ENCODE data around the gene ZNF506.
A peak's percentile ranks its signal among the peaks of the same experiment; 100 is the strongest.
"Not testable (repeated sequence)": the region's sequence is repeated elsewhere in the genome, so short reads cannot be mapped to it uniquely, and the experiment has no call there.

The ZNF506 gene

GRCh38 chr19:19817357-19817756 is 4.2 kb downstream of the ZNF506 start:
- Mint-ChIP-seq H3K4me3 (peak overlapping the region; percentile 55), H3K36me3 (ENCODE audit: low read depth) (peaks cover 76% of the 10 kb centered on the region), H3K27me3 (no peaks in the 10 kb centered on the region), H3K4me1 (ENCODE audit: low read depth) (peaks cover 80% of the 10 kb centered on the region), H3K27ac (peak overlapping the region; percentile 95), H3K9me3 (peaks cover 11% of the 10 kb centered on the region)

DNA sequence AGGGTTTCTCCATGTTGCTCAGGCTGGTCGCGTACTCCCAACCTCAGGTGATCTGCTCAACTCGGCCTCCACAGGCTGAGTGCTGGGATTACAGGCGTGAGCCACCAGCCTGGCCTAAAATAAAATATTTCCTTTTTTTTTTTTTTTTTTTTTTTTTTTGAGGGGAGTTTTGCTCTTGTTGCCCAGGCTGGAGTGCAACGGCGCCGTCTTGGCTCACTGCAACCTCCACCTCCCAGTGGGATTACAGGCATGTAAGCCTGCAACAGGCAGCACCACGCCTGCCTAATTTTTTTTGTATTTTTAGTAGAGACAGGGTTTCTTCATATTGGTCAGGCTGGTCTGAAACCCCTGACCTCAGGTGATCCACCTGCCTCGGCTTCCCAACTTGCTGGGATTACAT is 4.9 kb downstream of the ZNF506 start:
- peak overlapping the region; percentile 55 for H3K4me3 Mint-ChIP-seq
- peaks cover 11% of the 10 kb centered on the region for H3K9me3 Mint-ChIP-seq
- H3K4me1 Mint-ChIP-seq (ENCODE audit: low read depth) = peaks cover 83% of the 10 kb centered on the region
- peak overlapping the region; percentile 95 for H3K27ac Mint-ChIP-seq
- peaks cover 83% of the 10 kb centered on the region for H3K36me3 Mint-ChIP-seq (ENCODE audit: low read depth)
- no peaks in the 10 kb centered on the region for H3K27me3 Mint-ChIP-seq

GRCh38 chr19:19811999-19812398 is 9.6 kb downstream of the ZNF506 start:
- H3K9me3 Mint-ChIP-seq = peaks cover 15% of the 10 kb centered on the region
- H3K4me1 Mint-ChIP-seq (ENCODE audit: low read depth) = peaks cover 54% of the 10 kb centered on the region
- peaks cover 75% of the 10 kb centered on the region for H3K36me3 Mint-ChIP-seq (ENCODE audit: low read depth)

DNA sequence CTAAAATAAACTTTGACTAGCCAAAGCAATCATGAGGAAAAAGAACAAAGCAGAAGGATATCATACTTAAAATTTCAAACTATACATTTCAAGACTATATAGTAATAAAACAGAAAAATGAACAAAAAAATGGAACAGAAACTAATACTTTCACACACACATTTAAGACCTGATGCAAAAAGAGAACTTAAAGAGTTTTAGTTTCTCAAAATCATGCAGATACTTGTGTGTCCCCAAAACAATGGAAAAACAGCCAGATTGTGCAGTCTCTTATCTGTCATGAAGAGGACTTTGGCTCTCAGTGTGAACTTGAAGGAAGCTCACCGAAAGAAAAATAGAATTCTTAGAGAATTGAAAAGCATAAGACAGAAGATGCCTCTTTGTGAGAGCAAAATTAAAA is 16.1 kb downstream of the ZNF506 start:
- Mint-ChIP-seq H3K9me3 (peaks cover 8% of the 10 kb centered on the region), H3K36me3 (ENCODE audit: low read depth) (peaks cover 84% of the 10 kb centered on the region), H3K27me3 (no peaks in the 10 kb centered on the region), H3K4me3 (no peak overlapping the region), H3K4me1 (ENCODE audit: low read depth) (peaks cover 40% of the 10 kb centered on the region), H3K27ac (no peak overlapping the region)

More at GRCh38 chr19:19811999-19812398, 9.6 kb downstream of the ZNF506 start:
- H3K4me3 Mint-ChIP-seq, H3K27me3 Mint-ChIP-seq, H3K27ac Mint-ChIP-seq: not testable (repeated sequence)

DNA sequence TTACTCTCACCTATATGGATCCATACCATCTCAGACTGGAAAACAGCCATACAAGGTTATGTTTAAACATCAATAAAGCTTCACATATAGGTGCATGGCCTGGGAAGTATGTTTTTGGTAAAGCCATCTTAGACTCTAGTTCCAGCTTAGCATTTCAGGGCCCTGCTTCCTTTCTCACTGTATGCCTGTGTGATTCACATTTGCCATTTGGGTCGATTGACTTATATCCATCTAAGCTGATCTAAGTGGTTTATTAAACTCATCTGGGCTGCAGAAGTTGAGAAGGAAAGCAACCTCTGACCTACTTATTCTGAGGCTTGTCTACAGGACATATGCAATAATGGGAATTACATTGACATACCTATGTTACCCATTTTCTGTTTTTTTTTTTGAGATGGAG is 33.5 kb downstream of the ZNF506 start:
- Mint-ChIP-seq H3K4me1 (ENCODE audit: low read depth) (peaks cover 24% of the 10 kb centered on the region), H3K27me3 (no peaks in the 10 kb centered on the region), H3K27ac (no peak overlapping the region), H3K4me3 (no peak overlapping the region), H3K9me3 (peaks cover 16% of the 10 kb centered on the region), H3K36me3 (ENCODE audit: low read depth) (peaks cover 86% of the 10 kb centered on the region)

- Mint-ChIP-seq H3K27ac (peak overlapping the region; percentile 54), H3K4me1 (ENCODE audit: low read depth) (peaks cover 45% of the 10 kb centered on the region), H3K36me3 (ENCODE audit: low read depth) (peaks cover 89% of the 10 kb centered on the region), H3K9me3 (peaks cover 20% of the 10 kb centered on the region)
- H3K27me3 Mint-ChIP-seq, H3K4me3 Mint-ChIP-seq: not testable (repeated sequence)
Observed at GRCh38 chr19:19785476-19785875, 36.1 kb downstream of the ZNF506 start.

GRCh38 chr19:19782783-19783182 is 38.8 kb downstream of the ZNF506 start:
- H3K36me3 Mint-ChIP-seq (ENCODE audit: low read depth) = peaks cover 92% of the 10 kb centered on the region
- H3K9me3 Mint-ChIP-seq = peaks cover 24% of the 10 kb centered on the region
- peak overlapping the region; percentile 80 for H3K27ac Mint-ChIP-seq
- H3K4me3 Mint-ChIP-seq = peak overlapping the region; percentile 37
- H3K27me3 Mint-ChIP-seq = no peaks in the 10 kb centered on the region
- H3K4me1 Mint-ChIP-seq (ENCODE audit: low read depth) = peaks cover 67% of the 10 kb centered on the region

DNA sequence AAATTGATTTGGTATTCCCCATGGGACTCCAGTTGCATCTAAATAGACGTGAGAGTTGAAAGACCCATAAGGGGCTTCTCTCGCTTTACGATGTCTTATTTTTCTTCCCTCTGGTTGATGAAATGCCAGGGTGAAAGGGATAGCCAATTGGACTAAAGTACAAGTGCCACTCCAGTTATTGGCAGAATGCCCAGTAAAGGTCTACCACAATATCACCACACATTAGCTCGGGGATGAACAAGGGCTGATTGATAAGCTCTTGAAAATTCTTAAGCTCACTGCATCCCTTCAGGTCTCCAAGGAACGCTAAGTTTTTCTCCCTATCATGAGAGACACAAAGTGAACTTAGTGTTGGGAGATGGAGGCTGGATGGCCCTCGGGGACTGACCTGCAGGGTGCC is 39.8 kb downstream of the ZNF506 start:
- Mint-ChIP-seq H3K27ac (peak overlapping the region; percentile 45), H3K9me3 (peaks cover 26% of the 10 kb centered on the region), H3K36me3 (ENCODE audit: low read depth) (peaks cover 88% of the 10 kb centered on the region), H3K4me1 (ENCODE audit: low read depth) (peaks cover 77% of the 10 kb centered on the region)
- H3K4me3 Mint-ChIP-seq, H3K27me3 Mint-ChIP-seq: not testable (repeated sequence)

- H3K36me3 Mint-ChIP-seq (ENCODE audit: low read depth) = peaks cover 57% of the 10 kb centered on the region
- peaks cover 81% of the 10 kb centered on the region for H3K4me1 Mint-ChIP-seq (ENCODE audit: low read depth)
- H3K4me3 Mint-ChIP-seq = peak overlapping the region; percentile 96
- H3K9me3 Mint-ChIP-seq = peaks cover 16% of the 10 kb centered on the region
- H3K27ac Mint-ChIP-seq = peak overlapping the region; percentile 51
- no peaks in the 10 kb centered on the region for H3K27me3 Mint-ChIP-seq
Observed at GRCh38 chr19:19778666-19779065, 42.9 kb downstream of the ZNF506 start.

DNA sequence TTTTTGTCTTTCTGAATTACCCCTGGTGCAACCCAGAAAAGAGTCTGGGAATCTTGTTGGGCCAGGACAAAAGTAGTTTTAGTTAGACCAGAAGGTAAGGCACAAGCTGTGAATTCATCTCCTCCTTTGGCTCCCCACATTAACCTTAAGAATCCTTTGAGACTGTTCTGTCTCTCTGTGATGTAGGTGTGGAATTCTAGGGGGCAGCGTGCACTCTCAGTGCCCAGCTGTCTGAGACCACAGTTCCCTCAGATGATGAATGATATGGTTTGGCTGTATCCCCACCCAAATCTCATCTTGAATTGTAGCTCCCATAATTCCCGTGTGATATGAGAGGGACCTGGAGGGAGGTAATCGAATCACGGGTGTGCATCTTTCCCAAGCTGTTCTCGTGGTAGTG is 43.9 kb downstream of the ZNF506 start:
- H3K27ac Mint-ChIP-seq = no peak overlapping the region
- H3K36me3 Mint-ChIP-seq (ENCODE audit: low read depth) = peaks cover 51% of the 10 kb centered on the region
- H3K9me3 Mint-ChIP-seq = peaks cover 16% of the 10 kb centered on the region
- peak overlapping the region; percentile 96 for H3K4me3 Mint-ChIP-seq
- peaks cover 75% of the 10 kb centered on the region for H3K4me1 Mint-ChIP-seq (ENCODE audit: low read depth)
- H3K27me3 Mint-ChIP-seq = no peaks in the 10 kb centered on the region

DNA sequence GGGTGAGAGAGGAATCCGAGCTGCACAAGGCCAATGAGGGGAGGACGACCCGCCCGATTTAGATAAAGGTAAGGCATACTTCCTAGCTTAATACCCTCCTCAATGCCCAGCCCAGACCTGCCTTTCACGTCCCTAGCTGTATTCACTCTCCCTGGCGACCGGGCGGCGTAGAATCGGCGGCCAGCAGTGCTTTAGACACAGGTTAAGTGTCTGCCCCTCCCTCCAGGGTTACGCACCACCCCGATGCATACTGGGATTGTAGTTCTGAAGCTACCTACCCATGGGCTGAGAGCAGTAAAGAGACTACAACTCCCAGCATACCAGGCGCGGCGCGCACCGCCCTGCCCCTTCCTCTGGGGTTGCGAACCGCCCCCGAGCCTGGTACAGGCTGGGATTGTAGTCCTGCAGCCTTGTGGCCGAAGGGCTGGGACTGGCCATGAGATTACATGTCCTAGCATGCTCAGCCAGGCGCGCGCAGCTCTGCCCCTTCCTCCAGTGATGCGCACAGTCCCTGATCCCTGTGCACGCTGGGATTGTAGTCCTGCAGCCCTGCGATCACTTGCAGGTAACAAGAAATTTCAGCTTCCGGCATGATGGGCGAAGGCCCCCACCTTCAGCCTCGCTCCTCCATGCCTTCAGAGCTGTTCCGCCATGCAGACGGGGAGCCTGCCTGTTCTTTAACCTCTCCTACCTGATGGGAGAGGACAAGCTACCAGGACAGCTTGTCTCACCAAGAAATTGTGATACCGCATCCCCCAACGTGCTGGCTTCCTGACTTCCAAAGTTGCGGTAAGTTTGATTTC is 45.1 kb downstream of the ZNF506 start:
- Mint-ChIP-seq H3K4me1 (ENCODE audit: low read depth) (peaks cover 66% of the 10 kb centered on the region), H3K9me3 (peaks cover 13% of the 10 kb centered on the region), H3K36me3 (ENCODE audit: low read depth) (peaks cover 38% of the 10 kb centered on the region)

DNA sequence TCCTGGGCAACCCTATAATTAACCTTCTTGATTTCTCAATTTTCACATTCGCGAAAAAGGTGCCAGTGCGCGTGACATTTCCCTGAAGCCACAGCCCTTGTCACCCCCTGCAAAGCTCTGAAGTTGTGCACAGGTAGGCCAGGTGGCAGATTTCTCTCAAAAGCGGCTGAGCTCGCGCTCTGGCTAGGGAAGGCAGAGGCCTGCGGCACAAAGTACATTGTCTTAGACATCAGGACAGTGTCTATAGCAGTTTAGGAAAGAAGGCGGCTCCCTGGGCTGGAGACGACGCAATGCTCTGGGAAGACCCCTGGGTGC is 45.7 kb downstream of the ZNF506 start:
- Mint-ChIP-seq H3K36me3 (ENCODE audit: low read depth) (peaks cover 33% of the 10 kb centered on the region), H3K4me3 (peak overlapping the region; percentile 96), H3K27ac (peak overlapping the region; percentile 91), H3K9me3 (peaks cover 13% of the 10 kb centered on the region), H3K27me3 (no peaks in the 10 kb centered on the region), H3K4me1 (ENCODE audit: low read depth) (peaks cover 63% of the 10 kb centered on the region)

More for the DNA sequence above, 45.1 kb downstream of the ZNF506 start:
- H3K27me3 Mint-ChIP-seq = no peaks in the 10 kb centered on the region
- H3K27ac Mint-ChIP-seq = peak overlapping the region; percentile 91
- H3K4me3 Mint-ChIP-seq = peak overlapping the region; percentile 96

DNA sequence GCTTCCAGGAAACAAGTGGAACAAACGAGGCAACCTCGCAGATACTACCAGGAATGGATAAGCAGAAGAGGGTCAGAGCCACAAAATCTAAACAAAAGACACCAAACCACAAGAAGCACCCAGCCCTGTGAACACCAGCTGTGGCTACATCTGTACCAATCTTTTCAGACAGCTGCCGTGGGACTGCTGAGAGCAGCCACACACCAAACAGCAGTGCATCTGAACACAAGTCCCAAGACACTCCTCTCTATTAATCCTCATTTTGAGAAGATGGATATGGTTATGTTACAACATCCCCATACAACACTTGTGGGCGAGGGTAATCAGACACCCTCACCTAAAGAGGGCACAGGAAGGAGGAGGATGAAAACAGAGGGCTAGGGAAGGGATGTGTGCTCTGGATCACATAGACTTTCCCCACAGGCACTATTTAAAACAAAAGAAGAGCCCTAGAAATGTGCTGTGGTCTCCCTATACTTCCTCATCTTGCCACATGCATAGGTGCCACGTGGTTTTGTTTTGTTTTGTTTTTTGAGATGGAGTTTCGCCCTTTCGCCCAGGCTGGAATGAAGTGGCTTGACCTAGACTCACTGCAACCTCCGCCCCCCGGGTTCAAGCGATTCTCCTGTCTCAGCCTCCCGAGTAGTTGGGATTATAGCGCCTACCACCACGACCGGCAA is 47.1 kb downstream of the ZNF506 start:
- Mint-ChIP-seq H3K27me3 (no peaks in the 10 kb centered on the region), H3K4me1 (ENCODE audit: low read depth) (peaks cover 52% of the 10 kb centered on the region), H3K27ac (no peak overlapping the region), H3K36me3 (ENCODE audit: low read depth) (peaks cover 21% of the 10 kb centered on the region), H3K9me3 (peaks cover 13% of the 10 kb centered on the region), H3K4me3 (peak overlapping the region; percentile 96)

DNA sequence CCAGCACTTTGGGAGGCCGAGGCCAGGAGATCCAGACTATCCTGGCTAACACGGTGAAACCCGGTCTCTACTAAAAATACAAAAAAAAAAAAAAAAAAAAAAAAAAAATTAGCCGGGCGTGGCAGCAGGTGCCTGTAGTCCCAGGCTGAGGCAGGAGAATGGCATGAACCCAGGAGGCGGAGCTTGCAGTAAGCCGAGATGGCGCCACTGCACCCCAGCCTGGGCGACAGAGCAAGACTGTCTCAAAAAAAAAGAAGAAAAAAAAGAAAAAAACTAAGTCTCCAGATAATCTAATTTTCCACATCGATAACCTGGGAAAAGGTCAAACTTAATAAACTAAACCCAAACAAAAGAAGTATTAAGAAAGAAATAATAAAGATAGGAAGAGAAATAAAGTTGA is 49.6 kb downstream of the ZNF506 start:
- not testable (repeated sequence) for H3K4me3 Mint-ChIP-seq; H3K36me3 Mint-ChIP-seq (ENCODE audit: low read depth); H3K27me3 Mint-ChIP-seq; H3K9me3 Mint-ChIP-seq; H3K27ac Mint-ChIP-seq
- H3K4me1 Mint-ChIP-seq (ENCODE audit: low read depth) = peaks cover 27% of the 10 kb centered on the region

DNA sequence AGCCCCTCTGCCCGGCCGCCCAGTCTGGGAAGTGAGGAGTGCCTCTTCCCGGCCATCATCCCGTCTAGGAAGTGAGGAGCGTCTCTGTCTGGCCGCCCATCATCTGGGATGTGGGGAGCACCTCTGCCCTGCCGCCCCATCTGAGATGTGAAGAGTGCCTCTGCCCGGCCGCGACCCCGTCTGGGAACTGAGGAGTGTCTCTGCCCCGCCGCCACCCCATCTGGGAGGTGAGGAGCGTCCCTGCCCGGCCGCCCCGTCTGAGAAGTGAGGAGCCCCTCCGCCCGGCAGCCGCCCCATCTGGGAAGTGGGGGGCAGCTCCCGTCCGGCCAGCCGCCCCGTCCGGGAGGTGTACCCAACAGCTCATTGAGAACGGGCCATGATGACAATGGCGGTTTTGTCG is 51.6 kb downstream of the ZNF506 start:
- H3K9me3 Mint-ChIP-seq; H3K36me3 Mint-ChIP-seq (ENCODE audit: low read depth); H3K27ac Mint-ChIP-seq; H3K27me3 Mint-ChIP-seq; H3K4me3 Mint-ChIP-seq: not testable (repeated sequence)
- H3K4me1 Mint-ChIP-seq (ENCODE audit: low read depth) = peaks cover 13% of the 10 kb centered on the region
